GM23338 (cell line): Measurements from ENCODE around the gene SLC45A1. TPM values are rescaled to one million over a fixed set of nuclear protein-coding genes. Genes with fewer than 3 reads are reported as not detected.

Source experiments
- ATAC-seq: fragments of 200-7000 bp; cut with Tn5 transposase; 3 replicates; pipeline ENCODE4 v1.9.1; 2020
- DNase-seq: peaks from one replicate; pipeline ENCODE4 v3.0.0-alpha.2; 2015; ENCODE audit warnings: low spot score
- H2AFZ ChIP-seq: fragments of 200-600 bp; sonication (generic); 2 replicates; pipeline ENCODE4 v1.8.0; 2016; ENCODE audit warnings: antibody characterized with exemption, mild to moderate bottlenecking, moderate library complexity
- H3F3A ChIP-seq: fragments of 200-600 bp; sonication (generic); replicated peaks from 2 replicates; pipeline ENCODE4 v1.8.0; 2017; ENCODE audit warnings: antibody characterized with exemption, mixed run types, low read depth
- H3K27ac ChIP-seq: fragments of 200-600 bp; sonication (generic); 2 replicates; pipeline ENCODE4 v1.6.1; 2016; ENCODE audit warnings: low read depth
- H3K27me3 ChIP-seq: fragments of 200-600 bp; sonication (generic); 2 replicates; pipeline ENCODE4 v1.8.0; 2016; ENCODE audit warnings: mild to moderate bottlenecking, mixed run types, moderate library complexity; ENCODE audit not compliant: insufficient read depth
- H3K36me3 ChIP-seq: fragments of 200-600 bp; sonication (generic); 2 replicates; pipeline ENCODE4 v1.8.0; 2016; ENCODE audit warnings: mild to moderate bottlenecking; ENCODE audit not compliant: insufficient read depth
- H3K4me1 ChIP-seq: fragments of 200-600 bp; sonication (generic); 2 replicates; pipeline ENCODE4 v1.8.0; 2016; ENCODE audit warnings: mild to moderate bottlenecking, moderate library complexity; ENCODE audit not compliant: insufficient read depth
- H3K4me2 ChIP-seq: fragments of 200-600 bp; sonication (generic); 2 replicates; pipeline ENCODE4 v1.7.1; 2017; ENCODE audit warnings: mixed run types
- H3K4me3 ChIP-seq: fragments of 200-600 bp; sonication (generic); 2 replicates; pipeline ENCODE4 v1.6.1; 2016; ENCODE audit warnings: mixed run types
- H3K79me2 ChIP-seq: fragments of 200-600 bp; sonication (generic); replicated peaks from 2 replicates; pipeline ENCODE4 v1.8.0; 2017; ENCODE audit warnings: mild to moderate bottlenecking; ENCODE audit not compliant: insufficient read depth
- H3K9me2 ChIP-seq: fragments of 200-600 bp; sonication (generic); 2 replicates; pipeline ENCODE4 v1.8.0; 2017; ENCODE audit not compliant: insufficient read depth
- H4K20me1 ChIP-seq: fragments of 200-600 bp; sonication (generic); replicated peaks from 2 replicates; pipeline ENCODE4 v1.8.0; 2017; ENCODE audit warnings: mild to moderate bottlenecking; ENCODE audit not compliant: insufficient read depth
- H3K27ac Mint-ChIP-seq: 2 replicates; pipeline ENCODE4 v1.8.0; 2020; ENCODE audit warnings: inconsistent platforms, mild to moderate bottlenecking, moderate library complexity, mixed read lengths
- H3K27me3 Mint-ChIP-seq: 3 replicates; pipeline ENCODE4 v1.8.0; 2022; ENCODE audit warnings: low read depth, mild to moderate bottlenecking, moderate library complexity, mixed read lengths, inconsistent platforms; ENCODE audit not compliant: insufficient read depth, poor library complexity
- H3K36me3 Mint-ChIP-seq: 3 replicates; pipeline ENCODE4 v1.8.0; 2021; ENCODE audit warnings: low read depth, mild to moderate bottlenecking, inconsistent platforms, moderate library complexity, mixed read lengths
- H3K4me1 Mint-ChIP-seq: 3 replicates; pipeline ENCODE4 v1.8.0; 2020; ENCODE audit warnings: mild to moderate bottlenecking, inconsistent platforms, mixed read lengths
- H3K4me3 Mint-ChIP-seq: 3 replicates; pipeline ENCODE4 v1.8.0; 2021; ENCODE audit warnings: moderate library complexity, mild to moderate bottlenecking, inconsistent platforms, mixed read lengths
- H3K9me3 Mint-ChIP-seq: 3 replicates; pipeline ENCODE4 v1.8.0; 2020; ENCODE audit warnings: moderate library complexity, mild to moderate bottlenecking, inconsistent platforms, mixed read lengths
- CREB1 ChIP-seq: fragments of 250-450 bp; sonication (Bioruptor Pico); IDR thresholded peaks from 2 replicates; pipeline ENCODE4 v1.5.0; 2020; ENCODE audit warnings: low read depth, mild to moderate bottlenecking, moderate library complexity
- EZH2 ChIP-seq: fragments of 200-600 bp; sonication (generic); IDR thresholded peaks from one replicate; pipeline ENCODE4 v1.8.0; 2017; ENCODE audit warnings: antibody characterized with exemption, mild to moderate bottlenecking, low read depth; ENCODE audit not compliant: unreplicated experiment
- EZH2phosphoT487 ChIP-seq: fragments of 200-600 bp; sonication (generic); IDR thresholded peaks from one replicate; pipeline ENCODE4 v1.8.1; 2018; ENCODE audit warnings: antibody characterized with exemption; ENCODE audit not compliant: unreplicated experiment
- JUNB ChIP-seq: IDR thresholded peaks from one replicate; pipeline ENCODE4 v1.6.1; 2016; ENCODE audit warnings: antibody characterized with exemption; ENCODE audit not compliant: unreplicated experiment
- NANOG ChIP-seq: IDR thresholded peaks from 2 replicates; pipeline ENCODE4 v1.6.1; 2016; ENCODE audit warnings: antibody characterized with exemption, borderline replicate concordance
- POLR2AphosphoS5 ChIP-seq: IDR thresholded peaks from 2 replicates; pipeline ENCODE4 v1.6.1; 2016; ENCODE audit warnings: antibody characterized with exemption, low read depth
- STAT1 ChIP-seq: IDR thresholded peaks from one replicate; pipeline ENCODE4 v1.6.1; 2016; ENCODE audit warnings: antibody characterized with exemption; ENCODE audit not compliant: unreplicated experiment
- ZNF114 ChIP-seq: fragments of 250-450 bp; sonication (Bioruptor Pico); IDR thresholded peaks from 2 replicates; pipeline ENCODE4 v1.5.0; 2020; ENCODE audit warnings: mild to moderate bottlenecking, moderate library complexity
- ZNF331 ChIP-seq: fragments of 250-450 bp; sonication (Bioruptor Pico); IDR thresholded peaks from 2 replicates; pipeline ENCODE4 v1.5.0; 2020; ENCODE audit warnings: low read depth, mild to moderate bottlenecking, moderate library complexity
- polyA plus RNA-seq: library from polyadenylated mRNA; unstranded; fragments of >200 nt; fragmentation: Nextera tagmentation; extraction: Ambion mirVana; gene quantifications from 2 replicates; pipeline ENCODE4 v1.2.1, GENCODE V29; 2016
- total RNA-seq: library from RNA; depleted of rRNA; stranded (reverse); fragments of >200 nt; shearing (Covaris generic); gene quantifications from 2 replicates; pipeline ENCODE4 v1.2.3, GENCODE V29; 2014
- TF ChIP-seq, protein P1 (sequence below): IDR thresholded peaks from one replicate; pipeline ENCODE4 v1.6.1; 2018; ENCODE audit warnings: antibody characterized with exemption; ENCODE audit not compliant: unreplicated experiment
- TF ChIP-seq, protein P2 (sequence below), 2 experiments: fragments of 200-600 bp in 1 of 2; sonication (generic) in 1 of 2; conservative IDR thresholded peaks; 2 replicates each; pipeline versions ENCODE4 v1.5.1 to v1.6.1; 2016 to 2017; ENCODE audit warnings: antibody characterized with exemption in 2 of 2, low read depth in 2 of 2, mild to moderate bottlenecking in 2 of 2, moderate library complexity in 1 of 2
- TF ChIP-seq, protein P3 (sequence below): IDR thresholded peaks from 2 replicates; pipeline ENCODE4 v1.6.1; 2016; ENCODE audit warnings: antibody characterized with exemption
- TF ChIP-seq, protein P4 (sequence below): fragments of 250-450 bp; sonication (Bioruptor Pico); IDR thresholded peaks from 2 replicates; pipeline ENCODE4 v1.5.0; 2020; ENCODE audit warnings: mild to moderate bottlenecking, moderate library complexity

The SLC45A1 gene
- total and polyA plus RNA-seq, 2 experiments from 2014 or later, result 1.3 to 2.3 TPM

DNA sequence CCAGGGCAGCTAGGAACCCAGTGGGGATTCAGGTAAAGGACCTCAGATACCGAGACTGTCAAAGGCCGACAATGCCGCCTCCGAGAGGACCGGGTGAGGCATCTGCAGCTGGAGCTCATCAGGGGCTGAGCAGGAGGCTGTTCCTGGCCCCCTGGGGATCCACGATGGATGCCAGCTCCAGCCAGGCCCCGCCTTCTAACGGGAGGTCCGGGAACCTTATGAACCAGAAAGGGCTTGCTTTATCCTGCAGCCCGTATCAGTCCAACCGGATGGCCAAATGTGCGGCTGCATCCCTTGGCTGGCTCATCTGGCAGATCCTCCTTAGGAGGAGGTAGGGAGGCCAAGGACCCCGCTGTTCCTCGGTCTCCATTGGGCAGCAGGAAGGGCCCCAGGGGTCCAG lies 32.0 kb downstream of the SLC45A1 start:
- Histone ChIP-seq H3K4me3 (no peak overlapping the region), H3K9me2 (no peaks in the 10 kb centered on the region; the same call in 1 of the 2 replicates), H3K27me3 (no peaks in the 10 kb centered on the region), H4K20me1 (peaks cover 8% of the 10 kb centered on the region; the same call in 1 of the 2 replicates), H3K79me2 (no peaks in the 10 kb centered on the region), H3K4me1 (peaks cover 10% of the 10 kb centered on the region; the same call in 1 of the 2 replicates), H3F3A (peaks cover 21% of the 10 kb centered on the region; the same call in 1 of the 2 replicates), H3K4me2 (no peak overlapping the region), H3K36me3 (0 out of 2 replicates have a peak, but pooled peaks cover 5% of the 10 kb centered on the region), H3K27ac (no peak overlapping the region), H2AFZ (no peak overlapping the region)
- TF ChIP-seq POLR2AphosphoS5 (no peak), EZH2phosphoT487 (no peak), CREB1 (no peak), ZNF114 (CRISPR knock-in tag) (no peak), EZH2 (no peak), NANOG (no peak), STAT1 (no peak), JUNB (no peak), ZNF331 (CRISPR knock-in tag) (no peak)
- TF ChIP-seq, protein P1, sequence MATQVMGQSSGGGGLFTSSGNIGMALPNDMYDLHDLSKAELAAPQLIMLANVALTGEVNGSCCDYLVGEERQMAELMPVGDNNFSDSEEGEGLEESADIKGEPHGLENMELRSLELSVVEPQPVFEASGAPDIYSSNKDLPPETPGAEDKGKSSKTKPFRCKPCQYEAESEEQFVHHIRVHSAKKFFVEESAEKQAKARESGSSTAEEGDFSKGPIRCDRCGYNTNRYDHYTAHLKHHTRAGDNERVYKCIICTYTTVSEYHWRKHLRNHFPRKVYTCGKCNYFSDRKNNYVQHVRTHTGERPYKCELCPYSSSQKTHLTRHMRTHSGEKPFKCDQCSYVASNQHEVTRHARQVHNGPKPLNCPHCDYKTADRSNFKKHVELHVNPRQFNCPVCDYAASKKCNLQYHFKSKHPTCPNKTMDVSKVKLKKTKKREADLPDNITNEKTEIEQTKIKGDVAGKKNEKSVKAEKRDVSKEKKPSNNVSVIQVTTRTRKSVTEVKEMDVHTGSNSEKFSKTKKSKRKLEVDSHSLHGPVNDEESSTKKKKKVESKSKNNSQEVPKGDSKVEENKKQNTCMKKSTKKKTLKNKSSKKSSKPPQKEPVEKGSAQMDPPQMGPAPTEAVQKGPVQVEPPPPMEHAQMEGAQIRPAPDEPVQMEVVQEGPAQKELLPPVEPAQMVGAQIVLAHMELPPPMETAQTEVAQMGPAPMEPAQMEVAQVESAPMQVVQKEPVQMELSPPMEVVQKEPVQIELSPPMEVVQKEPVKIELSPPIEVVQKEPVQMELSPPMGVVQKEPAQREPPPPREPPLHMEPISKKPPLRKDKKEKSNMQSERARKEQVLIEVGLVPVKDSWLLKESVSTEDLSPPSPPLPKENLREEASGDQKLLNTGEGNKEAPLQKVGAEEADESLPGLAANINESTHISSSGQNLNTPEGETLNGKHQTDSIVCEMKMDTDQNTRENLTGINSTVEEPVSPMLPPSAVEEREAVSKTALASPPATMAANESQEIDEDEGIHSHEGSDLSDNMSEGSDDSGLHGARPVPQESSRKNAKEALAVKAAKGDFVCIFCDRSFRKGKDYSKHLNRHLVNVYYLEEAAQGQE, result no peak
- TF ChIP-seq, protein P2, sequence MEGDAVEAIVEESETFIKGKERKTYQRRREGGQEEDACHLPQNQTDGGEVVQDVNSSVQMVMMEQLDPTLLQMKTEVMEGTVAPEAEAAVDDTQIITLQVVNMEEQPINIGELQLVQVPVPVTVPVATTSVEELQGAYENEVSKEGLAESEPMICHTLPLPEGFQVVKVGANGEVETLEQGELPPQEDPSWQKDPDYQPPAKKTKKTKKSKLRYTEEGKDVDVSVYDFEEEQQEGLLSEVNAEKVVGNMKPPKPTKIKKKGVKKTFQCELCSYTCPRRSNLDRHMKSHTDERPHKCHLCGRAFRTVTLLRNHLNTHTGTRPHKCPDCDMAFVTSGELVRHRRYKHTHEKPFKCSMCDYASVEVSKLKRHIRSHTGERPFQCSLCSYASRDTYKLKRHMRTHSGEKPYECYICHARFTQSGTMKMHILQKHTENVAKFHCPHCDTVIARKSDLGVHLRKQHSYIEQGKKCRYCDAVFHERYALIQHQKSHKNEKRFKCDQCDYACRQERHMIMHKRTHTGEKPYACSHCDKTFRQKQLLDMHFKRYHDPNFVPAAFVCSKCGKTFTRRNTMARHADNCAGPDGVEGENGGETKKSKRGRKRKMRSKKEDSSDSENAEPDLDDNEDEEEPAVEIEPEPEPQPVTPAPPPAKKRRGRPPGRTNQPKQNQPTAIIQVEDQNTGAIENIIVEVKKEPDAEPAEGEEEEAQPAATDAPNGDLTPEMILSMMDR (conservative IDR thresholded peaks at IDR 0.05; ENCODE audit: low read depth in 2 of 2), result no peak
- TF ChIP-seq, protein P3, sequence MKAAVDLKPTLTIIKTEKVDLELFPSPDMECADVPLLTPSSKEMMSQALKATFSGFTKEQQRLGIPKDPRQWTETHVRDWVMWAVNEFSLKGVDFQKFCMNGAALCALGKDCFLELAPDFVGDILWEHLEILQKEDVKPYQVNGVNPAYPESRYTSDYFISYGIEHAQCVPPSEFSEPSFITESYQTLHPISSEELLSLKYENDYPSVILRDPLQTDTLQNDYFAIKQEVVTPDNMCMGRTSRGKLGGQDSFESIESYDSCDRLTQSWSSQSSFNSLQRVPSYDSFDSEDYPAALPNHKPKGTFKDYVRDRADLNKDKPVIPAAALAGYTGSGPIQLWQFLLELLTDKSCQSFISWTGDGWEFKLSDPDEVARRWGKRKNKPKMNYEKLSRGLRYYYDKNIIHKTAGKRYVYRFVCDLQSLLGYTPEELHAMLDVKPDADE, result no peak
- TF ChIP-seq, protein P4, sequence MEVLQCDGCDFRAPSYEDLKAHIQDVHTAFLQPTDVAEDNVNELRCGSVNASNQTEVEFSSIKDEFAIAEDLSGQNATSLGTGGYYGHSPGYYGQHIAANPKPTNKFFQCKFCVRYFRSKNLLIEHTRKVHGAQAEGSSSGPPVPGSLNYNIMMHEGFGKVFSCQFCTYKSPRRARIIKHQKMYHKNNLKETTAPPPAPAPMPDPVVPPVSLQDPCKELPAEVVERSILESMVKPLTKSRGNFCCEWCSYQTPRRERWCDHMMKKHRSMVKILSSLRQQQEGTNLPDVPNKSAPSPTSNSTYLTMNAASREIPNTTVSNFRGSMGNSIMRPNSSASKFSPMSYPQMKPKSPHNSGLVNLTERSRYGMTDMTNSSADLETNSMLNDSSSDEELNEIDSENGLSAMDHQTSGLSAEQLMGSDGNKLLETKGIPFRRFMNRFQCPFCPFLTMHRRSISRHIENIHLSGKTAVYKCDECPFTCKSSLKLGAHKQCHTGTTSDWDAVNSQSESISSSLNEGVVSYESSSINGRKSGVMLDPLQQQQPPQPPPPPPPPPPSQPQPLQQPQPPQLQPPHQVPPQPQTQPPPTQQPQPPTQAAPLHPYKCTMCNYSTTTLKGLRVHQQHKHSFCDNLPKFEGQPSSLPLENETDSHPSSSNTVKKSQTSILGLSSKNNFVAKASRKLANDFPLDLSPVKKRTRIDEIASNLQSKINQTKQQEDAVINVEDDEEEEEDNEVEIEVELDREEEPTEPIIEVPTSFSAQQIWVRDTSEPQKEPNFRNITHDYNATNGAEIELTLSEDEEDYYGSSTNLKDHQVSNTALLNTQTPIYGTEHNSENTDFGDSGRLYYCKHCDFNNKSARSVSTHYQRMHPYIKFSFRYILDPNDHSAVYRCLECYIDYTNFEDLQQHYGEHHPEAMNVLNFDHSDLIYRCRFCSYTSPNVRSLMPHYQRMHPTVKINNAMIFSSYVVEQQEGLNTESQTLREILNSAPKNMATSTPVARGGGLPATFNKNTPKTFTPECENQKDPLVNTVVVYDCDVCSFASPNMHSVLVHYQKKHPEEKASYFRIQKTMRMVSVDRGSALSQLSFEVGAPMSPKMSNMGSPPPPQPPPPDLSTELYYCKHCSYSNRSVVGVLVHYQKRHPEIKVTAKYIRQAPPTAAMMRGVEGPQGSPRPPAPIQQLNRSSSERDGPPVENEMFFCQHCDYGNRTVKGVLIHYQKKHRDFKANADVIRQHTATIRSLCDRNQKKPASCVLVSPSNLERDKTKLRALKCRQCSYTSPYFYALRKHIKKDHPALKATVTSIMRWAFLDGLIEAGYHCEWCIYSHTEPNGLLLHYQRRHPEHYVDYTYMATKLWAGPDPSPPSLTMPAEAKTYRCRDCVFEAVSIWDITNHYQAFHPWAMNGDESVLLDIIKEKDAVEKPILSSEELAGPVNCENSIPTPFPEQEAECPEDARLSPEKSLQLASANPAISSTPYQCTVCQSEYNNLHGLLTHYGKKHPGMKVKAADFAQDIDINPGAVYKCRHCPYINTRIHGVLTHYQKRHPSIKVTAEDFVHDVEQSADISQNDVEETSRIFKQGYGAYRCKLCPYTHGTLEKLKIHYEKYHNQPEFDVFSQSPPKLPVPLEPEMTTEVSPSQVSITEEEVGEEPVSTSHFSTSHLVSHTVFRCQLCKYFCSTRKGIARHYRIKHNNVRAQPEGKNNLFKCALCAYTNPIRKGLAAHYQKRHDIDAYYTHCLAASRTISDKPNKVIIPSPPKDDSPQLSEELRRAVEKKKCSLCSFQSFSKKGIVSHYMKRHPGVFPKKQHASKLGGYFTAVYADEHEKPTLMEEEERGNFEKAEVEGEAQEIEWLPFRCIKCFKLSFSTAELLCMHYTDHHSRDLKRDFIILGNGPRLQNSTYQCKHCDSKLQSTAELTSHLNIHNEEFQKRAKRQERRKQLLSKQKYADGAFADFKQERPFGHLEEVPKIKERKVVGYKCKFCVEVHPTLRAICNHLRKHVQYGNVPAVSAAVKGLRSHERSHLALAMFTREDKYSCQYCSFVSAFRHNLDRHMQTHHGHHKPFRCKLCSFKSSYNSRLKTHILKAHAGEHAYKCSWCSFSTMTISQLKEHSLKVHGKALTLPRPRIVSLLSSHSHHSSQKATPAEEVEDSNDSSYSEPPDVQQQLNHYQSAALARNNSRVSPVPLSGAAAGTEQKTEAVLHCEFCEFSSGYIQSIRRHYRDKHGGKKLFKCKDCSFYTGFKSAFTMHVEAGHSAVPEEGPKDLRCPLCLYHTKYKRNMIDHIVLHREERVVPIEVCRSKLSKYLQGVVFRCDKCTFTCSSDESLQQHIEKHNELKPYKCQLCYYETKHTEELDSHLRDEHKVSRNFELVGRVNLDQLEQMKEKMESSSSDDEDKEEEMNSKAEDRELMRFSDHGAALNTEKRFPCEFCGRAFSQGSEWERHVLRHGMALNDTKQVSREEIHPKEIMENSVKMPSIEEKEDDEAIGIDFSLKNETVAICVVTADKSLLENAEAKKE (CRISPR knock-in tag), result no peak
- DNase-seq (no peak), ATAC-seq (no peak)
- peaks cover 30% of the 10 kb centered on the region for H3K27me3 Mint-ChIP-seq
- H3K4me1 Mint-ChIP-seq, result peaks cover 32% of the 10 kb centered on the region
- no peak overlapping the region for H3K27ac Mint-ChIP-seq
- H3K36me3 Mint-ChIP-seq, result peaks cover 17% of the 10 kb centered on the region
- H3K4me3 Mint-ChIP-seq, result no peak overlapping the region
- H3K9me3 Mint-ChIP-seq, result peaks cover 2% of the 10 kb centered on the region; the same call in 2 of the 3 replicates
